ENCODE results near the gene KIF9.
"Not testable (repeated sequence)": the region's sequence is repeated elsewhere in the genome, so short reads cannot be mapped to it uniquely, and the experiment has no call there.

Gene KIF9

GRCh38 chr3:47180011-47180410 is 102.6 kb downstream of the KIF9 start:
- DNase-seq, result not testable (repeated sequence)
